Astrocyte of the cerebellum (primary cell): ENCODE data around the gene NFIA.

Source experiments
- DNase-seq: peaks from one replicate; pipeline ENCODE4 v3.0.0-alpha.2; 2011; ENCODE audit warnings: low read depth
- H3K4me3 ChIP-seq: 2 replicates; pipeline ENCODE4 v1.5.1; 2011; ENCODE audit warnings: mild to moderate bottlenecking, low read depth, low read length, moderate library complexity
- in situ Hi-C: cut with HindIII; loops from 2 replicates; pipeline ENCODE4 v1.10.0; 2017; ENCODE audit warnings: low sequenced_read_pairs
- TF ChIP-seq, protein P1 (sequence below): IDR thresholded peaks from 2 replicates; pipeline ENCODE4 v1.5.1; 2012; ENCODE audit warnings: low read length, low read depth, moderate library complexity, mild to moderate bottlenecking; ENCODE audit errors: missing control alignments

NFIA gene

DNA sequence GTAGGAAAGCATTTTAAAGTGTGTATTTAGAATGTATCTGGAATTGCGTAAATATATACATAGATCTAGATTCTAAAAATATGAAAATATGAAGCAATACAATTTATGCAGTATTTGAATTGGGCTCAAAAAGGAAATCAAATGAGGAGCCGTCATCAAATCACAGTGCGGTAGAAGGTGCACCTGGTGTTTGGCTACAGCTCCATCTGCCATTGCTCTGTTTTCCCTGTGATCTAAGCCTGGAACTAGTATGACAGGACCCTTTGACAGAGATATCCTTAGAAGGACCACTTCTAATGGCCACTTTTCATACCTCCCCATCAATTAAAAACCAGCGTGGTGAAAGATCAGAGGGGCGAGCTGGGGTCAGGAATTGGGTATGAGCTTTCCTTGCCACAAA, 202.6 kb downstream of the NFIA start:
- TF ChIP-seq, protein P1, sequence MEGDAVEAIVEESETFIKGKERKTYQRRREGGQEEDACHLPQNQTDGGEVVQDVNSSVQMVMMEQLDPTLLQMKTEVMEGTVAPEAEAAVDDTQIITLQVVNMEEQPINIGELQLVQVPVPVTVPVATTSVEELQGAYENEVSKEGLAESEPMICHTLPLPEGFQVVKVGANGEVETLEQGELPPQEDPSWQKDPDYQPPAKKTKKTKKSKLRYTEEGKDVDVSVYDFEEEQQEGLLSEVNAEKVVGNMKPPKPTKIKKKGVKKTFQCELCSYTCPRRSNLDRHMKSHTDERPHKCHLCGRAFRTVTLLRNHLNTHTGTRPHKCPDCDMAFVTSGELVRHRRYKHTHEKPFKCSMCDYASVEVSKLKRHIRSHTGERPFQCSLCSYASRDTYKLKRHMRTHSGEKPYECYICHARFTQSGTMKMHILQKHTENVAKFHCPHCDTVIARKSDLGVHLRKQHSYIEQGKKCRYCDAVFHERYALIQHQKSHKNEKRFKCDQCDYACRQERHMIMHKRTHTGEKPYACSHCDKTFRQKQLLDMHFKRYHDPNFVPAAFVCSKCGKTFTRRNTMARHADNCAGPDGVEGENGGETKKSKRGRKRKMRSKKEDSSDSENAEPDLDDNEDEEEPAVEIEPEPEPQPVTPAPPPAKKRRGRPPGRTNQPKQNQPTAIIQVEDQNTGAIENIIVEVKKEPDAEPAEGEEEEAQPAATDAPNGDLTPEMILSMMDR: no peak
- H3K4me3 ChIP-seq: no peak overlapping the region
- no peak for DNase-seq
- in situ Hi-C loops: no loop called here

DNA sequence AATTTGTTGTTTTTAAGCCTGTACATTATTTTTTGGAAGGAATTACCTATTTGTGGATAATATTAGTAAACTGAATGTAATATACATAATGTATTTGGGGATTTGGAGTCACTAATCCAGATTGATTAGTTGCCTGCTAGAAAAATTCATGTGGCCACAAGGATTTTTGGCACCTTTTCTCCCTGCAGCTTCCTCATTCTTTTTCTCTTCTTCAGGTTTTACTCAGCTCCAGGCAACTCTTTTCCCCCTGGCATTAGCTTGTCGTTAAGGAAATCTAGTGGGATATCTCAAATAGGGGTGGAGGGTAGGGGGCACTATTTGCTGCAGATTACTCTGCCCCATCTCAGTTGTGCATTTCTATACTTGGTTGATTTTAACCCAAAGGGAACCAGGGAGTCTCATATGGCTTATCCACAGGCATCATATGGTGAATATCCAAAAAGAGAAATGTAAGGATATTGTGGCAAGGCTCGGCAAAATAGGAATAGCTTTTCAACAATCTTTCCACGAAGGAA, 203.1 kb downstream of the NFIA start:
- in situ Hi-C loops: no loop called here
- no peak for DNase-seq
- H3K4me3 ChIP-seq: no peak overlapping the region
- TF ChIP-seq, protein P1: no peak

DNA sequence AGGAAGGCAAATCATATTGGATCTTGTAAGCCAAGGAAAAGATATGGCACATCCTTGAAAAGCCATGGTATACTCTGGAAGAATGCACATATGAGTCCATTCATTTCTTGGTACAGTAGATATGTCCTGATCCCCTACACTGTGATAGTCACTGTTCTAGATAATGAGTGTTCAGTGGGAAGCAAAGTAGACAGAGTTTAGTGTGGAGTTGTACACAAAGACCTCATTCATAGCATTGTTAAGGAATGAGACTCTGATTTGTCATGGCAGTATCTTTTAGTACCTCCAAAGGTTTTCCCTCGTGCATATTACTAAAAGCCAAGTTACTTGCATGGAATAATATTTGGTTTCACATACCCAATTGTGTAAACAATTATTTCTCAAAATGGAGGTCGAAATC, 204.7 kb downstream of the NFIA start:
- in situ Hi-C loops: no loop called here
- no peak overlapping the region for H3K4me3 ChIP-seq
- TF ChIP-seq, protein P1: no peak
- DNase-seq: no peak

DNA sequence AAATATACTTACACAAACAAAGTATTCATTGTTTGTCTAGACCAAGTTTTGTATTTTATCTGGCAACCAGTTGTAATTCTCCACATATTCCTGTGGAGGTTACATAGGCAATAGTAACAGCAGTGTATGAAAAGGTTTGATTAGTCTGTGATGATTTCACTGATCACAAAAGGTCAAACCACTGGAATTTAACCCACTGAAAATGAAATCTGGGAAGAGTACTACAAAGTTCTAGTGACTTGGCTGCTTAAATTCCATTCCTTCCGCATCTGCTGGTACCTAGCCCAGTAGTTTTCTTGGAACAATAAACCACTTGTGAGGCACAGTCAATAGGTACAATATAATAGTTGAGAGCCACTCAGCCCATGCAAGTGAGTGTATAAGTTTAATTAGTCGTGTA, 205.4 kb downstream of the NFIA start:
- peak; percentile 97 for DNase-seq
- TF ChIP-seq, protein P1: no peak
- H3K4me3 ChIP-seq: no peak overlapping the region
- in situ Hi-C loops: no loop called here

DNA sequence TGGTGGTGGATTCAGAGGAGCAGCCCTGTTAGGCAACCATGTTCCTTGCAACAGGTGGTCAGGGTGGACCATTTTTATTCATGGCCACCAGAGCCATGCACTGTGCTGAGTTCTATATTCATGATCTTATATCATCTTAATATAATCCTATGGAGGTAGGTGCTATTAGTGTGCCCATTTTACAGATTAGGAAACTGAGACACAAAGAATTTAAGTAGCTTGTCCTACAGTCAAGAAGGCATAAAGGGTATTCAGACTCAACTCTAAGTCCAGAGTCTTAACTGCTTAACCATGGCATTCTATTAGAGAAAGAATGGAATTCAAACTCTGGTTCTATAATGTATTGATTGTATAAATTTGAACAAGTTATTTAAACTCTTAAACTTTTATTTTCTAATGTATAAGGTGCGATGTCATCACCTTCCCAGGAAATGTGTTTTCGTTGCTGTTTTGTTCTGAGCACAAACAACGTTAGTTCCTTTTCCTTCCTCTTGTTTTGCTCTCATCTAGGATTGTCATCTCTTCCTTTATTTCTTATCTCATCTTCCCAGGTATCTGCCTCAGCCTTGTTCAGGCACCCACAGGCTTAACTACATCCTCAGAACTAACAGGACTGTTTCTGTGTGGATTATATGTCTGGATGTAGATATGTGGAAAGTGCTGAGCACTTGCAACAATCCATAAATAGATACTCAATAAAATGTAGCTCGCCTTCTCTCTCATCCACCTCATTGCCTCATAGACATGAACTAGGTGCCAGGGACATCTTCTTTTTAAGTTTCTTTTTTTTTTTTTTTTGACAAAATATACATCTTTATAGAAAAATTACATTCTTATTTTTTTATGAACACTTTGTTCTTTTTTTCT, 207.1 kb downstream of the NFIA start:
- TF ChIP-seq, protein P1: no peak
- H3K4me3 ChIP-seq: no peak overlapping the region
- DNase-seq: no peak
- in situ Hi-C loops: loop anchor here (5.0 kb wide), 1 partner anchor 43 kb away; no protein-coding TSS in a partner anchor

DNA sequence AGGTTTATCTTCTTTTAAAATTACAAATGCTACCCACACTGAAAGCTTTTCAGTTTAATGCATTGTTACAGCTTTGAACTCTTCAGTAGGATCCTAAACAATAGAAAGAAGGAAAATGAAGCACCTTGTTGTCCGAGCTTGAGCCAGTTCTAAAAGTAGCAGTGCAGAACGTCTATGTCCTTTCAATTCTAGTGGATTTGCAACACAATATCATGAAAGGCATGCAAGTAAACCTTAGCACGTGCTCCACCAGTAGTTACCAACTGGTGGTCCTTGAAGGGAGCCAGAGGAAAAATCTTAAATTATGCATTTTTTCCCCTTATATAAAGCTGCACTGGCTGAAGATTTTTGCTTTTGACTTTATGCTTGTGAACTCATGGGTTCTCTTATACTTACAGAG, 208.2 kb downstream of the NFIA start:
- TF ChIP-seq, protein P1: no peak
- in situ Hi-C loops: loop anchor here (5.0 kb wide), 1 partner anchor 42 kb away; no protein-coding TSS in a partner anchor
- no peak for DNase-seq
- H3K4me3 ChIP-seq: no peak overlapping the region
